ENCODE data around the gene C1orf52. TPM values are rescaled to one million over a fixed set of nuclear protein-coding genes. Genes with fewer than 3 reads are reported as not detected.

The C1orf52 gene
- total and polyA plus RNA-seq, 9 of the 15 experiments (the other 6 are each of a cell fraction or from before 2014, with no cell fraction given), result 17.0 to 38.5 (median 33.0) TPM

DNA sequence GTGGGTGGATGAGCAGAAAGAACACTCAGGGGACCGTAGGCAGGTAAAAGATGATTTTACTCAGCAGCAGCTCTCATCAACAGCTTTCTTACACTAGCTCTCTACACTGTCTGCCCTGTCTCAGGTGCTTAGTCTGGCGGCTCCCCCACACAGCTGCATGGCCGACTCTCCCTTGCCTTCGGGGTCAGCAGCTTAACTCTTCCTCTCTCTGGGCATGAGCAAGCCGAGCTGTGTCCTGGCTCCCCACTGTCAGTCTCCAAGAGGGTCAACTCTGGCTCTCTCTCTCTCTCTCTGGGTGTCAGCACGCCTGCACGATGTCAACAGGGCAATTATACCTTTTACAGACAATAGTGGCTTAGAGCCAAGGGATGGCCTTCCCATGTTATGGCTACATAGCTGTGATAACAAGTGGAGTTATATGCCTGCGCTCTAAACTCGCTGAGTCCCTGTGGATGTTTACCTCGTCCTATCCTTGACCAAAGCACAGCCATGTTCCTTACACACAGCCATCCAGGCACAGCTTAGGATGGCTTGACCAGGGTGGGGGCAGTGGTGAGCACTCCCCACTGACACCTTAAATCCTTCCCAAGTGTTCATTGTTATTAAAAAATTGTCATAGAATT, 20.1 kb upstream of the C1orf52 start (continued):
- TF ChIP-seq, protein P1, sequence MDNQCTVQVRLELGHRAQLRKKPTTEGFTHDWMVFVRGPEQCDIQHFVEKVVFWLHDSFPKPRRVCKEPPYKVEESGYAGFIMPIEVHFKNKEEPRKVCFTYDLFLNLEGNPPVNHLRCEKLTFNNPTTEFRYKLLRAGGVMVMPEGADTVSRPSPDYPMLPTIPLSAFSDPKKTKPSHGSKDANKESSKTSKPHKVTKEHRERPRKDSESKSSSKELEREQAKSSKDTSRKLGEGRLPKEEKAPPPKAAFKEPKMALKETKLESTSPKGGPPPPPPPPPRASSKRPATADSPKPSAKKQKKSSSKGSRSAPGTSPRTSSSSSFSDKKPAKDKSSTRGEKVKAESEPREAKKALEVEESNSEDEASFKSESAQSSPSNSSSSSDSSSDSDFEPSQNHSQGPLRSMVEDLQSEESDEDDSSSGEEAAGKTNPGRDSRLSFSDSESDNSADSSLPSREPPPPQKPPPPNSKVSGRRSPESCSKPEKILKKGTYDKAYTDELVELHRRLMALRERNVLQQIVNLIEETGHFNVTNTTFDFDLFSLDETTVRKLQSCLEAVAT (IDR thresholded peaks at IDR 0.05), result no peak
- no peak for TF ChIP-seq SREBF2 (CRISPR knock-in tag; IDR thresholded peaks at IDR 0.05)
- TF ChIP-seq DIDO1 (tag; IDR thresholded peaks at IDR 0.05; ENCODE audit: low read depth), result peak; percentile 72
- TF ChIP-seq, protein P2, sequence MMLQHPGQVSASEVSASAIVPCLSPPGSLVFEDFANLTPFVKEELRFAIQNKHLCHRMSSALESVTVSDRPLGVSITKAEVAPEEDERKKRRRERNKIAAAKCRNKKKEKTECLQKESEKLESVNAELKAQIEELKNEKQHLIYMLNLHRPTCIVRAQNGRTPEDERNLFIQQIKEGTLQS (IDR thresholded peaks at IDR 0.05), result no peak
- TF ChIP-seq, protein P2 (CRISPR knock-in tag; conservative IDR thresholded peaks at IDR 0.05), result no peak
- no peak for TF ChIP-seq ETV6 (IDR thresholded peaks at IDR 0.05; ENCODE audit: borderline replicate concordance in 1 of 2, low read depth in 2 of 2, low read length in 1 of 2)
- no peak for TF ChIP-seq ETV6 (CRISPR knock-in tag; IDR thresholded peaks at IDR 0.05; ENCODE audit: borderline replicate concordance)
- no peak for TF ChIP-seq ZNF445 (CRISPR knock-in tag; IDR thresholded peaks at IDR 0.05; ENCODE audit: low read depth)
- TF ChIP-seq PHF8 (IDR thresholded peaks at IDR 0.05; ENCODE audit: borderline replicate concordance, low read length), result no peak
- TF ChIP-seq, protein P3, sequence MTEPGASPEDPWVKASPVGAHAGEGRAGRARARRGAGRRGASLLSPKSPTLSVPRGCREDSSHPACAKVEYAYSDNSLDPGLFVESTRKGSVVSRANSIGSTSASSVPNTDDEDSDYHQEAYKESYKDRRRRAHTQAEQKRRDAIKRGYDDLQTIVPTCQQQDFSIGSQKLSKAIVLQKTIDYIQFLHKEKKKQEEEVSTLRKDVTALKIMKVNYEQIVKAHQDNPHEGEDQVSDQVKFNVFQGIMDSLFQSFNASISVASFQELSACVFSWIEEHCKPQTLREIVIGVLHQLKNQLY (CRISPR knock-in tag; conservative IDR thresholded peaks at IDR 0.05), result no peak
- TF ChIP-seq KLF16 (IDR thresholded peaks at IDR 0.05), result no peak
- TF ChIP-seq HDGF (IDR thresholded peaks at IDR 0.05), result no peak
- TF ChIP-seq, protein P4, sequence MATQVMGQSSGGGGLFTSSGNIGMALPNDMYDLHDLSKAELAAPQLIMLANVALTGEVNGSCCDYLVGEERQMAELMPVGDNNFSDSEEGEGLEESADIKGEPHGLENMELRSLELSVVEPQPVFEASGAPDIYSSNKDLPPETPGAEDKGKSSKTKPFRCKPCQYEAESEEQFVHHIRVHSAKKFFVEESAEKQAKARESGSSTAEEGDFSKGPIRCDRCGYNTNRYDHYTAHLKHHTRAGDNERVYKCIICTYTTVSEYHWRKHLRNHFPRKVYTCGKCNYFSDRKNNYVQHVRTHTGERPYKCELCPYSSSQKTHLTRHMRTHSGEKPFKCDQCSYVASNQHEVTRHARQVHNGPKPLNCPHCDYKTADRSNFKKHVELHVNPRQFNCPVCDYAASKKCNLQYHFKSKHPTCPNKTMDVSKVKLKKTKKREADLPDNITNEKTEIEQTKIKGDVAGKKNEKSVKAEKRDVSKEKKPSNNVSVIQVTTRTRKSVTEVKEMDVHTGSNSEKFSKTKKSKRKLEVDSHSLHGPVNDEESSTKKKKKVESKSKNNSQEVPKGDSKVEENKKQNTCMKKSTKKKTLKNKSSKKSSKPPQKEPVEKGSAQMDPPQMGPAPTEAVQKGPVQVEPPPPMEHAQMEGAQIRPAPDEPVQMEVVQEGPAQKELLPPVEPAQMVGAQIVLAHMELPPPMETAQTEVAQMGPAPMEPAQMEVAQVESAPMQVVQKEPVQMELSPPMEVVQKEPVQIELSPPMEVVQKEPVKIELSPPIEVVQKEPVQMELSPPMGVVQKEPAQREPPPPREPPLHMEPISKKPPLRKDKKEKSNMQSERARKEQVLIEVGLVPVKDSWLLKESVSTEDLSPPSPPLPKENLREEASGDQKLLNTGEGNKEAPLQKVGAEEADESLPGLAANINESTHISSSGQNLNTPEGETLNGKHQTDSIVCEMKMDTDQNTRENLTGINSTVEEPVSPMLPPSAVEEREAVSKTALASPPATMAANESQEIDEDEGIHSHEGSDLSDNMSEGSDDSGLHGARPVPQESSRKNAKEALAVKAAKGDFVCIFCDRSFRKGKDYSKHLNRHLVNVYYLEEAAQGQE (IDR thresholded peaks at IDR 0.05; ENCODE audit: borderline replicate concordance), result no peak
- TF ChIP-seq, protein P4 (CRISPR knock-in tag; IDR thresholded peaks at IDR 0.05; ENCODE audit: low read depth), result no peak
- peak in 1 of 2 experiments; percentile 50; a peak in 3 of 4 replicates for TF ChIP-seq NRF1 (conservative IDR thresholded peaks at IDR 0.05 in 1 of 2, IDR thresholded peaks at IDR 0.05 in 1 of 2)
